WTC11 (cell line): ENCODE results near the gene NAA80. TPM values are rescaled to one million over a fixed set of nuclear protein-coding genes. Genes with fewer than 3 reads are reported as not detected.

Experiments used
- ATAC-seq: fragments of 200-7000 bp; cut with Tn5 transposase; 2 replicates; pipeline ENCODE4 v1.10.0; 2021; ENCODE audit warnings: mild to moderate bottlenecking, moderate library complexity
- CTCF ChIA-PET: fragments of 300-600 bp; sonication (Branson Sonifier 250); formaldehyde crosslinking; loops from one replicate; lab custom pipeline; 2021; ENCODE audit warnings: antibody characterized with exemption; lab: Charles Lee
- POLR2A ChIA-PET: fragments of 350-600 bp; sonication (Branson Sonifier 250); formaldehyde crosslinking; loops from one replicate; lab custom pipeline; 2021; ENCODE audit warnings: antibody characterized with exemption; lab: Charles Lee
- DNase-seq: peaks from one replicate; pipeline ENCODE4 v3.0.0; 2021; ENCODE audit warnings: low spot score
- H3K27ac Mint-ChIP-seq: 2 replicates; pipeline ENCODE4 v1.8.0; 2021; ENCODE audit warnings: mixed read lengths
- H3K27me3 Mint-ChIP-seq: 2 replicates; pipeline ENCODE4 v1.8.0; 2021; ENCODE audit warnings: low read depth, mild to moderate bottlenecking, moderate library complexity, mixed read lengths
- H3K36me3 Mint-ChIP-seq: 2 replicates; pipeline ENCODE4 v1.8.0; 2021; ENCODE audit warnings: mixed read lengths
- H3K4me1 Mint-ChIP-seq: 2 replicates; pipeline ENCODE4 v1.8.0; 2022; ENCODE audit warnings: mixed read lengths
- H3K4me3 Mint-ChIP-seq: 2 replicates; pipeline ENCODE4 v1.8.0; 2021; ENCODE audit warnings: mild to moderate bottlenecking, moderate library complexity, mixed read lengths
- H3K9me3 Mint-ChIP-seq: 2 replicates; pipeline ENCODE4 v1.8.0; 2021; ENCODE audit warnings: mixed read lengths
- ATF3 ChIP-seq: sonication (generic); formaldehyde crosslinking; conservative IDR thresholded peaks from 2 replicates; pipeline ENCODE4 v1.8.1; 2022; ENCODE audit warnings: mild to moderate bottlenecking, missing genetic modification reagents
- CREM ChIP-seq: sonication (generic); formaldehyde crosslinking; IDR thresholded peaks from 2 replicates; pipeline ENCODE4 v1.8.1; 2022; ENCODE audit warnings: mild to moderate bottlenecking, missing genetic modification reagents, moderate library complexity
- ERG ChIP-seq: fragments of 250-450 bp; sonication (Bioruptor Pico); IDR thresholded peaks from 2 replicates; pipeline ENCODE4 v1.8.0; 2021; ENCODE audit warnings: mild to moderate bottlenecking
- ETV6 ChIP-seq: sonication (generic); formaldehyde crosslinking; IDR thresholded peaks from 2 replicates; pipeline ENCODE4 v1.8.1; 2022; ENCODE audit warnings: mild to moderate bottlenecking, missing genetic modification reagents
- GRHL2 ChIP-seq: fragments of 250-450 bp; sonication (Bioruptor Pico); IDR thresholded peaks from 2 replicates; pipeline ENCODE4 v1.8.0; 2022; ENCODE audit warnings: mild to moderate bottlenecking, moderate library complexity; ENCODE audit not compliant: insufficient replicate concordance, severe bottlenecking
- HMGXB4 ChIP-seq: sonication (generic); formaldehyde crosslinking; IDR thresholded peaks from 2 replicates; pipeline ENCODE4 v1.8.1; 2023; ENCODE audit warnings: mild to moderate bottlenecking, moderate library complexity, missing genetic modification reagents
- JAZF1 ChIP-seq: fragments of 250-450 bp; sonication (Bioruptor Pico); IDR thresholded peaks from 2 replicates; pipeline ENCODE4 v1.9.0; 2021; ENCODE audit warnings: moderate library complexity, mild to moderate bottlenecking, inconsistent platforms
- NR3C1 ChIP-seq: sonication (generic); formaldehyde crosslinking; conservative IDR thresholded peaks from 2 replicates; pipeline ENCODE4 v1.8.1; 2023; ENCODE audit warnings: low read depth, mild to moderate bottlenecking, missing genetic modification reagents
- OVOL2 ChIP-seq: fragments of 250-450 bp; sonication (Bioruptor Pico); IDR thresholded peaks from 2 replicates; pipeline ENCODE4 v1.9.0; 2021; ENCODE audit warnings: mild to moderate bottlenecking, borderline replicate concordance
- SMAD4 ChIP-seq: sonication (generic); formaldehyde crosslinking; IDR thresholded peaks from 2 replicates; pipeline ENCODE4 v1.8.0; 2022; ENCODE audit warnings: mild to moderate bottlenecking, missing genetic modification reagents
- TCF7 ChIP-seq: sonication (generic); formaldehyde crosslinking; IDR thresholded peaks from 2 replicates; pipeline ENCODE4 v1.8.0; 2022; ENCODE audit warnings: mild to moderate bottlenecking, low read depth, missing genetic modification reagents, moderate library complexity
- ZBTB21 ChIP-seq: sonication (generic); formaldehyde crosslinking; IDR thresholded peaks from 2 replicates; pipeline ENCODE4 v1.8.1; 2023; ENCODE audit warnings: mild to moderate bottlenecking, missing genetic modification reagents, borderline replicate concordance
- ZNF138 ChIP-seq: sonication (generic); formaldehyde crosslinking; conservative IDR thresholded peaks from 2 replicates; pipeline ENCODE4 v1.8.1; 2022; ENCODE audit warnings: mild to moderate bottlenecking, moderate library complexity, missing genetic modification reagents
- ZNF416 ChIP-seq: fragments of 250-450 bp; sonication (Bioruptor Pico); IDR thresholded peaks from 2 replicates; pipeline ENCODE4 v1.9.0; 2021; ENCODE audit warnings: mild to moderate bottlenecking, inconsistent platforms
- ZNF423 ChIP-seq: fragments of 250-450 bp; sonication (Bioruptor Pico); IDR thresholded peaks from 2 replicates; pipeline ENCODE4 v2.1.2; 2022; ENCODE audit warnings: mild to moderate bottlenecking, moderate library complexity
- ZNF532 ChIP-seq: fragments of 250-450 bp; sonication (Bioruptor Pico); IDR thresholded peaks from 2 replicates; pipeline ENCODE4 v1.9.0; 2021; ENCODE audit warnings: mild to moderate bottlenecking, borderline replicate concordance
- ZSCAN18 ChIP-seq: fragments of 250-450 bp; sonication (Bioruptor Pico); IDR thresholded peaks from 2 replicates; pipeline ENCODE4 v2.1.2; 2022; ENCODE audit warnings: mild to moderate bottlenecking, moderate library complexity
- total RNA-seq: library from RNA; stranded (reverse); gene quantifications from 3 replicates; pipeline ENCODE4 v1.2.3, GENCODE V29; 2021
- TF ChIP-seq, protein P1 (sequence below): sonication (generic); formaldehyde crosslinking; IDR thresholded peaks from 2 replicates; pipeline ENCODE4 v1.8.1; 2022; ENCODE audit warnings: low read depth, missing genetic modification reagents, borderline replicate concordance
- TF ChIP-seq, protein P2 (sequence below): sonication (generic); formaldehyde crosslinking; IDR thresholded peaks from 2 replicates; pipeline ENCODE4 v1.8.1; 2023; ENCODE audit warnings: mild to moderate bottlenecking, missing genetic modification reagents, moderate library complexity

The NAA80 gene
- total RNA-seq, 1 experiment from 2014 or later: 17.3 TPM

DNA sequence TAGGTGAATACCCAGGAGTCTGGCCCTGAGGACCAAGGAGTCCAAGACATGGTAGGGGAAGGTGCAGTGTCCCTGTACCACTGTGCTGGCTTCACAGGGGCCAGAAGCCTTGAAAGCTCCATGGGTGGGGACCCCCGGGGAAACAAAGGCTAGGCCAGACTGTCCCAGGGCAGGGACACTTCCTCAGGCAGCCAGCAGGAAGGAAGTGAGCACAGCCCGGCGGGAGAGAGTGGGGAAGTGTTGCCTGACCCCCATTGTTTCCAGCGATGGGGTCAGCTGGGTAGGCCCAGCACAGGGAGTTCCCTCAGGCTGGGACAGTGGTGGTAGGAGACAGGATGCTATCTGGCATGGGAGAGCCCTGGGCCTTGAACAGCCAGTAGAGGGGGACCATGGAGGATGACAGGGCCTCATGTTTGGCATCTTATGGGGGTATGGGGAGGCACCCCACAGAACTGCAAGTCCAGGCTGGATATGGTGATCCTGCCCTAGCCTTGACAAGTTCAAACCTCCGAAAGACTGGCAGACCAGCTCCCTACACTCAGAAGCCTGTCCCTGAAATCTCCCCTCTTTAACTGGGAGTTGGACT lies 24.5 kb upstream of the NAA80 start:
- TF ChIP-seq ZBTB21 (CRISPR knock-in tag) (no peak), ZNF138 (CRISPR knock-in tag) (no peak), ETV6 (CRISPR knock-in tag) (no peak), ZNF532 (CRISPR knock-in tag) (no peak), HMGXB4 (CRISPR knock-in tag) (no peak), ZSCAN18 (CRISPR knock-in tag) (no peak), ZNF416 (no peak), JAZF1 (CRISPR knock-in tag) (no peak), ATF3 (no peak)
- TF ChIP-seq, protein P1, sequence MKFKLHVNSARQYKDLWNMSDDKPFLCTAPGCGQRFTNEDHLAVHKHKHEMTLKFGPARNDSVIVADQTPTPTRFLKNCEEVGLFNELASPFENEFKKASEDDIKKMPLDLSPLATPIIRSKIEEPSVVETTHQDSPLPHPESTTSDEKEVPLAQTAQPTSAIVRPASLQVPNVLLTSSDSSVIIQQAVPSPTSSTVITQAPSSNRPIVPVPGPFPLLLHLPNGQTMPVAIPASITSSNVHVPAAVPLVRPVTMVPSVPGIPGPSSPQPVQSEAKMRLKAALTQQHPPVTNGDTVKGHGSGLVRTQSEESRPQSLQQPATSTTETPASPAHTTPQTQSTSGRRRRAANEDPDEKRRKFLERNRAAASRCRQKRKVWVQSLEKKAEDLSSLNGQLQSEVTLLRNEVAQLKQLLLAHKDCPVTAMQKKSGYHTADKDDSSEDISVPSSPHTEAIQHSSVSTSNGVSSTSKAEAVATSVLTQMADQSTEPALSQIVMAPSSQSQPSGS: no peak
- Mint-ChIP-seq H3K4me3 (no peak overlapping the region), H3K4me1 (peaks cover 44% of the 10 kb centered on the region), H3K36me3 (peaks cover 20% of the 10 kb centered on the region), H3K9me3 (no peaks in the 10 kb centered on the region), H3K27me3 (no peaks in the 10 kb centered on the region), H3K27ac (peak overlapping the region; percentile 70; the same call in 1 of the 2 replicates)
- DNase-seq (no peak), ATAC-seq (no peak)
- CTCF ChIA-PET: interaction anchor here (0.5 to 5.5 kb wide), 12 partner anchors 13 to 288 kb away, joined by 3 to 95 read pairs (median 6); partner anchors contain the start of genes CISH, HYAL1, HYAL3 and IFRD2
- POLR2A ChIA-PET: no interaction called here

DNA sequence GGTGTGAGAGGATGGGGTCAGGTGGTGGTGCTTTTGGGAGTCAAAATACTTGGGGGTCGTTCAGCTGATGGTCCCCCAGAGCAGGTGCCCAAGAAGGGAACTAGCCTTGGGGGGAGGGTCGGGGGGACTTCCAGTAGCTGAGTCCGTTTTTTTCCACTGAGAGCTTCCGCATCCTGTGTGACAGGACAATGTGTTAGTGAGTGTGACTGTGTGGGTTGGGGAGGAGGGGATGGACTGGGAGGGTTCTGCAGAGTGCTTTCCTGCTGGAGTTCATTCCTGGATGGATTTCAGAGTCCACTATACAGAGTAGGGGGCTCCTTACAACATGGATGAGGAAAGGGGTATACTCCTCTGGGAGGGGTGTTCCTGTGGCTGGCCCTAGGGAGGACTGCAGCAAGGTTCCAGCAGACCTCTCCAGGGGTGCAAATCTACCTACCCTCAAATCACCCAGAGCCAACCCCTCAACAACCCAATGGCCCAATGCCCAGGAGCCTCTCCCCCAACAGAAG lies 23.9 kb upstream of the NAA80 start:
- no peaks in the 10 kb centered on the region for H3K9me3 Mint-ChIP-seq
- H3K27me3 Mint-ChIP-seq: no peaks in the 10 kb centered on the region
- peaks cover 42% of the 10 kb centered on the region for H3K4me1 Mint-ChIP-seq
- DNase-seq: no peak
- peak overlapping the region; percentile 60; the same call in 1 of the 2 replicates for H3K27ac Mint-ChIP-seq
- H3K36me3 Mint-ChIP-seq: peaks cover 26% of the 10 kb centered on the region
- POLR2A ChIA-PET: interaction anchor here (2.0 kb wide), 1 partner anchor 14 kb away, joined by 8 read pairs; no protein-coding TSS in a partner anchor
- ATAC-seq: no peak
- CTCF ChIA-PET: interaction anchor here (0.8 to 5.5 kb wide), 12 partner anchors 14 to 132 kb away, joined by 3 to 95 read pairs (median 6); partner anchors contain the start of genes GNAT1, HYAL1, HYAL3 and IFRD2
- peak overlapping the region; percentile 88 for H3K4me3 Mint-ChIP-seq
- TF ChIP-seq ZBTB21 (CRISPR knock-in tag) (no peak), ATF3 (no peak), NR3C1 (CRISPR knock-in tag) (no peak), GRHL2 (no peak), OVOL2 (no peak), SMAD4 (CRISPR knock-in tag) (no peak), CREM (CRISPR knock-in tag) (no peak), ZNF423 (CRISPR knock-in tag) (no peak), TCF7 (CRISPR knock-in tag) (no peak), ERG (CRISPR knock-in tag) (no peak)
- TF ChIP-seq, protein P1: no peak
- TF ChIP-seq, protein P2, sequence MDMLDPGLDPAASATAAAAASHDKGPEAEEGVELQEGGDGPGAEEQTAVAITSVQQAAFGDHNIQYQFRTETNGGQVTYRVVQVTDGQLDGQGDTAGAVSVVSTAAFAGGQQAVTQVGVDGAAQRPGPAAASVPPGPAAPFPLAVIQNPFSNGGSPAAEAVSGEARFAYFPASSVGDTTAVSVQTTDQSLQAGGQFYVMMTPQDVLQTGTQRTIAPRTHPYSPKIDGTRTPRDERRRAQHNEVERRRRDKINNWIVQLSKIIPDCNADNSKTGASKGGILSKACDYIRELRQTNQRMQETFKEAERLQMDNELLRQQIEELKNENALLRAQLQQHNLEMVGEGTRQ (CRISPR knock-in tag): no peak
